ENCODE data around the gene AK3.

Gene AK3

GRCh38 chr9:4748612-4749011 lies 7.6 kb upstream of the AK3 start:
- DNase-seq (ENCODE audit: low read depth in 2 of 2), result no peak

GRCh38 chr9:4746278-4747030 lies 5.5 kb upstream of the AK3 start:
- no peak for DNase-seq (ENCODE audit: low read depth in 2 of 2)

- no peak for DNase-seq (ENCODE audit: low read depth in 2 of 2)
These were observed 2.3 kb upstream of the AK3 start for GRCh38 chr9:4743131-4743875.

- no peak for DNase-seq (ENCODE audit: low read depth in 2 of 2)
These were observed 1.2 kb upstream of the AK3 start for GRCh38 chr9:4742246-4742645.

- no peak for DNase-seq (ENCODE audit: low read depth in 2 of 2)
These were observed 525 bp upstream of the AK3 start for GRCh38 chr9:4741365-4742089.

- no peak for DNase-seq (ENCODE audit: low read depth in 2 of 2)
These were observed 689 bp downstream of the AK3 start for GRCh38 chr9:4740388-4740637.

GRCh38 chr9:4739587-4740387 lies 1.2 kb downstream of the AK3 start:
- DNase-seq (ENCODE audit: low read depth in 2 of 2), result no peak

GRCh38 chr9:4738866-4739586 lies 2.0 kb downstream of the AK3 start:
- no peak for DNase-seq (ENCODE audit: low read depth in 2 of 2)

- no peak for DNase-seq (ENCODE audit: low read depth in 2 of 2)
These were observed 6.9 kb downstream of the AK3 start for GRCh38 chr9:4734150-4734549.

- DNase-seq (ENCODE audit: low read depth in 2 of 2), result no peak
These were observed 8.1 kb downstream of the AK3 start for GRCh38 chr9:4732890-4733289.

- no peak for DNase-seq (ENCODE audit: low read depth in 2 of 2)
These were observed 13.4 kb downstream of the AK3 start for GRCh38 chr9:4727593-4727992.

GRCh38 chr9:4725706-4726442 lies 15.1 kb downstream of the AK3 start:
- no peak for DNase-seq (ENCODE audit: low read depth in 2 of 2)

- no peak for DNase-seq (ENCODE audit: low read depth in 2 of 2)
These were observed 19.3 kb downstream of the AK3 start for GRCh38 chr9:4721736-4722135.

- no peak for DNase-seq (ENCODE audit: low read depth in 2 of 2)
These were observed 22.1 kb downstream of the AK3 start for GRCh38 chr9:4718911-4719310.

- DNase-seq (ENCODE audit: low read depth in 2 of 2), result no peak
These were observed 23.2 kb downstream of the AK3 start for GRCh38 chr9:4717815-4718214.

- no peak for DNase-seq (ENCODE audit: low read depth in 2 of 2)
These were observed 24.8 kb downstream of the AK3 start for GRCh38 chr9:4716163-4716562.

- no peak for DNase-seq (ENCODE audit: low read depth in 2 of 2)
These were observed 26.6 kb downstream of the AK3 start for GRCh38 chr9:4714266-4715016.

- no peak for DNase-seq (ENCODE audit: low read depth in 2 of 2)
These were observed 27.2 kb downstream of the AK3 start for GRCh38 chr9:4713849-4714248.

GRCh38 chr9:4709380-4709779 lies 31.6 kb downstream of the AK3 start:
- DNase-seq (ENCODE audit: low read depth in 2 of 2), result no peak

- DNase-seq (ENCODE audit: low read depth in 2 of 2), result no peak
These were observed 33.9 kb downstream of the AK3 start for GRCh38 chr9:4706971-4707622.

Data from stimulated activated CD8-positive, alpha-beta memory T cell treated with anti-CD3 and anti-CD28 coated beads, Interleukin-7, amount 100 ng/mL, for 1 hour (primary cell).